HUES64 (cell line): ENCODE measurements around the gene DCDC1.

Experiments used
- H3K27ac ChIP-seq: 2 replicates; pipeline ENCODE4 v1.7.0; 2013; ENCODE audit warnings: low read depth, low read length, inconsistent platforms
- H3K27me3 ChIP-seq: 2 replicates; pipeline ENCODE4 v1.6.1; 2013; ENCODE audit warnings: mild to moderate bottlenecking, low read length; ENCODE audit not compliant: insufficient read depth
- H3K36me3 ChIP-seq: 2 replicates; pipeline ENCODE4 v1.6.1; 2013; ENCODE audit warnings: mild to moderate bottlenecking, low read length; ENCODE audit not compliant: insufficient read depth
- H3K4me1 ChIP-seq: 2 replicates; pipeline ENCODE4 v1.6.1; 2013; ENCODE audit warnings: mild to moderate bottlenecking, low read length, moderate library complexity; ENCODE audit not compliant: insufficient read depth
- H3K4me3 ChIP-seq: 2 replicates; pipeline ENCODE4 v1.5.1; 2013; ENCODE audit warnings: mild to moderate bottlenecking, low read length, moderate library complexity
- H3K9ac ChIP-seq: 2 replicates; pipeline ENCODE4 v1.6.1; 2013; ENCODE audit warnings: mild to moderate bottlenecking, low read depth, low read length
- H3K9me3 ChIP-seq: 2 replicates; pipeline ENCODE4 v1.6.1; 2013; ENCODE audit warnings: low read depth, low read length; ENCODE audit not compliant: insufficient read depth
- WGBS: fragments of 150-250, 120-280 bp; methylation state at CpG from one replicate; pipeline ENCODE4 v1.1.7; 2013; ENCODE audit warnings: missing lambda C conversion rate; 5-methylcytosine and 5-hydroxymethylcytosine counted together

DCDC1 gene

GRCh38 chr11:31030138-31030792 is 339.3 kb downstream of the DCDC1 start:
- H3K36me3 ChIP-seq = no peaks in the 10 kb centered on the region
- no peak overlapping the region for H3K27ac ChIP-seq
- WGBS = 92% methylated on average over 7 of the region's 7 CpGs
- H3K4me1 ChIP-seq = no peaks in the 10 kb centered on the region
- H3K9me3 ChIP-seq = no peaks in the 10 kb centered on the region
- H3K27me3 ChIP-seq = no peaks in the 10 kb centered on the region
- no peak overlapping the region for H3K4me3 ChIP-seq
- H3K9ac ChIP-seq = no peak overlapping the region

- H3K4me3 ChIP-seq = no peak overlapping the region
- 95% methylated on average over 6 of the region's 6 CpGs for WGBS
- no peaks in the 10 kb centered on the region for H3K27me3 ChIP-seq
- H3K36me3 ChIP-seq = no peaks in the 10 kb centered on the region
- no peak overlapping the region for H3K27ac ChIP-seq
- H3K9ac ChIP-seq = no peak overlapping the region
- no peaks in the 10 kb centered on the region for H3K9me3 ChIP-seq
- H3K4me1 ChIP-seq = no peaks in the 10 kb centered on the region
Measured at GRCh38 chr11:31026315-31026714, 343.2 kb downstream of the DCDC1 start.

- Histone ChIP-seq H3K36me3 (no peaks in the 10 kb centered on the region), H3K4me3 (no peak overlapping the region), H3K9me3 (no peaks in the 10 kb centered on the region), H3K27ac (no peak overlapping the region), H3K27me3 (no peaks in the 10 kb centered on the region), H3K9ac (no peak overlapping the region), H3K4me1 (no peaks in the 10 kb centered on the region)
- 100% methylated on average over 1 of the region's 2 CpGs for WGBS
Measured at GRCh38 chr11:31022080-31022479, 347.5 kb downstream of the DCDC1 start.

- Histone ChIP-seq H3K9me3 (no peaks in the 10 kb centered on the region), H3K4me1 (no peaks in the 10 kb centered on the region), H3K4me3 (no peak overlapping the region), H3K9ac (no peak overlapping the region), H3K27me3 (no peaks in the 10 kb centered on the region), H3K27ac (no peak overlapping the region), H3K36me3 (no peaks in the 10 kb centered on the region)
- WGBS = 96% methylated on average over 3 of the region's 4 CpGs
Measured at GRCh38 chr11:31019786-31020185, 349.8 kb downstream of the DCDC1 start.

GRCh38 chr11:31005202-31005601 is 364.3 kb downstream of the DCDC1 start:
- Histone ChIP-seq H3K9ac (no peak overlapping the region), H3K27ac (no peak overlapping the region), H3K9me3 (no peaks in the 10 kb centered on the region), H3K4me3 (no peak overlapping the region), H3K4me1 (no peaks in the 10 kb centered on the region), H3K27me3 (no peaks in the 10 kb centered on the region), H3K36me3 (no peaks in the 10 kb centered on the region)
- 93% methylated on average over 1 of the region's 1 CpG for WGBS

GRCh38 chr11:31001427-31001826 is 368.1 kb downstream of the DCDC1 start:
- 88% methylated on average over 3 of the region's 3 CpGs for WGBS
- Histone ChIP-seq H3K27ac (no peak overlapping the region), H3K9ac (no peak overlapping the region), H3K4me3 (no peak overlapping the region), H3K9me3 (no peaks in the 10 kb centered on the region), H3K27me3 (no peaks in the 10 kb centered on the region), H3K36me3 (no peaks in the 10 kb centered on the region), H3K4me1 (no peaks in the 10 kb centered on the region)

- no peaks in the 10 kb centered on the region for H3K9me3 ChIP-seq
- no peaks in the 10 kb centered on the region for H3K4me1 ChIP-seq
- no peak overlapping the region for H3K27ac ChIP-seq
- no peak overlapping the region for H3K9ac ChIP-seq
- no peak overlapping the region for H3K4me3 ChIP-seq
- no peaks in the 10 kb centered on the region for H3K27me3 ChIP-seq
- no peaks in the 10 kb centered on the region for H3K36me3 ChIP-seq
Measured at GRCh38 chr11:31000381-31000780, 369.2 kb downstream of the DCDC1 start.

- Histone ChIP-seq H3K36me3 (no peaks in the 10 kb centered on the region), H3K4me3 (no peak overlapping the region), H3K27ac (no peak overlapping the region), H3K9ac (no peak overlapping the region), H3K9me3 (no peaks in the 10 kb centered on the region), H3K27me3 (no peaks in the 10 kb centered on the region), H3K4me1 (0 out of 2 replicates have a peak, but pooled peaks cover 4% of the 10 kb centered on the region)
- 67% methylated on average over 1 of the region's 1 CpG for WGBS
Measured at GRCh38 chr11:30992513-30992849, 377.1 kb downstream of the DCDC1 start.

GRCh38 chr11:30991802-30992512 is 377.6 kb downstream of the DCDC1 start:
- Histone ChIP-seq H3K27me3 (no peaks in the 10 kb centered on the region), H3K9ac (no peak overlapping the region), H3K9me3 (no peaks in the 10 kb centered on the region), H3K36me3 (no peaks in the 10 kb centered on the region), H3K4me1 (0 out of 2 replicates have a peak, but pooled peaks cover 4% of the 10 kb centered on the region), H3K27ac (no peak overlapping the region), H3K4me3 (no peak overlapping the region)
- 81% methylated on average over 1 of the region's 2 CpGs for WGBS

- Histone ChIP-seq H3K4me1 (0 out of 2 replicates have a peak, but pooled peaks cover 4% of the 10 kb centered on the region), H3K4me3 (no peak overlapping the region), H3K9me3 (no peaks in the 10 kb centered on the region), H3K9ac (no peak overlapping the region), H3K27me3 (no peaks in the 10 kb centered on the region), H3K36me3 (no peaks in the 10 kb centered on the region), H3K27ac (no peak overlapping the region)
- 94% methylated on average over 4 of the region's 4 CpGs for WGBS
Measured at GRCh38 chr11:30991376-30991775, 378.2 kb downstream of the DCDC1 start.

- H3K36me3 ChIP-seq = no peaks in the 10 kb centered on the region
- 0 out of 2 replicates have a peak, but pooled peaks cover 4% of the 10 kb centered on the region for H3K4me1 ChIP-seq
- H3K27ac ChIP-seq = no peak overlapping the region
- no peak overlapping the region for H3K9ac ChIP-seq
- H3K4me3 ChIP-seq = no peak overlapping the region
- WGBS = 93% methylated on average over 6 of the region's 7 CpGs
- no peaks in the 10 kb centered on the region for H3K27me3 ChIP-seq
- H3K9me3 ChIP-seq = no peaks in the 10 kb centered on the region
Measured at GRCh38 chr11:30990625-30991296, 378.8 kb downstream of the DCDC1 start.
